Activated naive CD4-positive, alpha-beta T cell (primary cell): ENCODE measurements around the gene PKD2.

ENCODE experiments used
- DNase-seq, 4 experiments: peaks; one replicate each; lab custom pipeline; 2025; lab: John Stamatoyannopoulos, UW

Gene PKD2

GRCh38 chr4:88007304-88008121 is at the start of gene PKD2:
PKD2 (plus strand) TSS chr4:88007635; CDS start chr4:88007734, 99 bp downstream.
- DNase-seq: peak; percentile 3 to 58 (median 16)

GRCh38 chr4:87961993-87962392 is 45.4 kb upstream of the PKD2 start:
- no peak for DNase-seq

DNA sequence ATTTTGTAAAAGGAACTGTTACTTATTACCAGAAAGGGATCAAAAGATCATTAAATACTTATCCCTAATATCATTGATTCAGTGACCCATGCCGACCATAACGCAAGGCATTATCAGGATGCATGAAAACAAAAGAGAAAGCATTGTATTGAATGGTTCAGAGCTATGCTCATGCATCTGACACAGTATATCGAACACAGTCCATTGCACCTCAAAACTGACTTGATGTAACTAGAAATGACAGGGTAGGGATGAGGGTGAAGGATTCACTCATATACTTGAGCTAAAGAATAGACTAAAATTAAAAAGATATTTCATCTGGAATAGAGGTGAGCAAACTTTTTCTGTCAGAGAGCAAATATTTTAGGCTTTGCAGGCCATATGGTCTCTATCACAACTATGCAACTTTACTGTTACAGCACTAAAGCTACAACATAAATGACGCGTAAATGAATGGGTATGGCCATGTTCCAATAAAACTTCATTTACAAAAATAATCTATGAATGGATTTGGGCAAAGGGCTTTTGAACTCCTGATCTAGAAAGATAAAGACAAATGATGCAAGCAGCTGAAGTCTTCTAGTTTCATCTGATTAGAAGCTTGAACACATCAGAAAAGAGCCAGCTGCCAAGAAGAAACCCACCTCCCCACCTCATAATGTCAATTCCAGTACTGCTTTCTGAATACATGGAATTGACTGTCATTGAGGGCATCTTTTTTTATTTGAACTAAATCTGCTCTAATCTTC is 44.9 kb upstream of the PKD2 start:
- no peak for DNase-seq

- DNase-seq: no peak
Measured at GRCh38 chr4:87965501-87965975, 41.9 kb upstream of the PKD2 start.

GRCh38 chr4:87966095-87966496 is 41.3 kb upstream of the PKD2 start:
- no peak for DNase-seq

DNA sequence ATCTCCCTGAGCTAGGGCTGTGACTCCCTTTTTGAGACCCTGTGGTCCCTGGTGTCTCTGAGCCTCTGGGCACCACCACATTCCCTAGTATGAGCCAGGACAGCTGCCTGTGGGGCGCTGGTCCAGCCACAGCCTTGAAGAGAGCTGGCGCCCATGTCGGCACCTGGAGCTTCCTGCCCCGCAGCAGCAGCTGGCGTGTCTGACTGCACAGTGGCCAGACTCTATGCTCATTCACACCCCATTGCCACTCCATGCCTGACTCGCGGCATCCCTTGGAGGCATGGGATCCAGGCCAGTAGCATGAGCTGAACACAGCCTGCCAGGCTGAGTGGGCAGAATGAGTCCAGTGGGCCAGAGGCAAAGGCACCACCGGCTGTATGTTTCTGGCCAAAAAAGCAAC is 40.2 kb upstream of the PKD2 start:
- DNase-seq: no peak

DNA sequence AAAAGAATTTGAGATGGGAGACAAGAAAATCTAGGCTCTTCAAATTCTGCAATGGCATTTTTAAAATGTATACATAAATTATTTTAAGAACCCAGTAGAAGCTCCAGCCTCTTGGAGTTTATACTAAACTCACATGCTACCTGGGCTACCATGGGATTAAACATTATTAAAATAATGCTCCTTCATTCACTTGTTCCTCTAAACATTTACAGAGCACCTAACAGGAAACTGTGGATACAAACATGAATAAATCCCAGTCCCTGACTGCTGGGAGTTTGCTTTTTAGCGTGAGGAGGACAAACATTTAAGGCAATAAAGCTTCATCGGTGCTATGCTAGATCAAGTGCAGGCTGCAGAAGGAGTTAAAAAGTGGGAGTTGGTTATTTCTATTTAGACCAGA is 37.3 kb upstream of the PKD2 start:
- no peak for DNase-seq

- DNase-seq: no peak
Measured at GRCh38 chr4:87971866-87972265, 35.6 kb upstream of the PKD2 start.

- DNase-seq: peak in 1 of 4 experiments; percentile 11
Measured at GRCh38 chr4:87973283-87974169, 33.9 kb upstream of the PKD2 start.

- DNase-seq: no peak
Measured at GRCh38 chr4:87974856-87975462, 32.5 kb upstream of the PKD2 start.

DNA sequence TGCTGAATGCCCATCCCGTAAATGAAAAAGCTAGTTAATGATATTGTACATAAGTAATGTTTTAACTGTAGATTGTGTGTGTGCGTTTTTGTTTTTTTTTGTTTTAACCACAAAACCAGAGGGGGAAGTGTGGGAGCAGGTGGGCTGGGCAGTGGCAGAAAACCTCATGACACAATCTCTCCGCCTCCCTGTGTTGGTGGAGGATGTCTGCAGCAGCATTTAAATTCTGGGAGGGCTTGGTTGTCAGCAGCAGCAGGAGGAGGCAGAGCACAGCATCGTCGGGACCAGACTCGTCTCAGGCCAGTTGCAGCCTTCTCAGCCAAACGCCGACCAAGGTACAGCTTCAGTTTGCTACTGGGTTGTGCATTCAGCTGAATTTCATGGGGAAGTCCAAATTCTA is 32.0 kb upstream of the PKD2 start, which contains the start of gene SPP1:
Gene SPP1, plus strand, starts transcription at position 249 of the 400 bp plus-strand sequence. CDS start 1,182 bp downstream, outside the sequence.
- no peak for DNase-seq

DNA sequence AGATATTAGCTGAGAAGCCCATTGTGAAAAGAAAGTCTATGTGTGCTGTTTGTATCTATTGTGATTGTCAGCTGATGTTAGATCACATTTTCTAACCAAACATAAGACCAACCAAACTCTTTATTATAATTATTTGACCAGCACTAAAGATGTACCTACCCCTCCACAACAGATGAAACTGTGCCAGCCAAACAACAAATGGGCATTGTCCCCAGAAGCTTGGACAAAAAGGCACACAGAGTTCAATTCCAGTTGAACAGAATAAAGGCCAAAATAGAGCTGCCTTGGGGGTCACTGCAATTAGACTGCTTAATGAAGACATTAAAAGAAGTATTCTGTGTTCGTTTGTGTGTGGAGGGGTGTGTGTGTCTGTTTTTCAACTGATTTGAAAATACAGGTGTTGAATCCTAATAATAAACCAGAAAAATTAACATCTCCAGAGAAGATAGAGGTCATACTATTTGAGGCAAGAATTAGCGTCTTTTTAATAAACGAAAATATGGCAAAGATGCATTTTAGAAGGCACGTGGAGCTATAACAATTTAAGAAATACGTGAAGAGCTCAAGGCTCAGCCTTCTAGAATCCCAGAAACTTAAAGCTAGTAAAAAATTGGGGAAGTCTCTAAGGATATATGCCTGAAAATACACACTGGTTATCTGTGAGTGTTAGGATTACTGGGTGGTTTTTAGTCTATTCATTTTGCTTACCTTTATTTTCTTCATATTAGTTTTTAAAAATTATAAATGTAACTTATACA is 29.7 kb upstream of the PKD2 start:
- DNase-seq: no peak

GRCh38 chr4:87978681-87979080 is 28.8 kb upstream of the PKD2 start:
- no peak for DNase-seq

GRCh38 chr4:87979810-87980209 is 27.6 kb upstream of the PKD2 start:
- no peak for DNase-seq

- DNase-seq: no peak
Measured at GRCh38 chr4:87981486-87981885, 25.9 kb upstream of the PKD2 start.

DNA sequence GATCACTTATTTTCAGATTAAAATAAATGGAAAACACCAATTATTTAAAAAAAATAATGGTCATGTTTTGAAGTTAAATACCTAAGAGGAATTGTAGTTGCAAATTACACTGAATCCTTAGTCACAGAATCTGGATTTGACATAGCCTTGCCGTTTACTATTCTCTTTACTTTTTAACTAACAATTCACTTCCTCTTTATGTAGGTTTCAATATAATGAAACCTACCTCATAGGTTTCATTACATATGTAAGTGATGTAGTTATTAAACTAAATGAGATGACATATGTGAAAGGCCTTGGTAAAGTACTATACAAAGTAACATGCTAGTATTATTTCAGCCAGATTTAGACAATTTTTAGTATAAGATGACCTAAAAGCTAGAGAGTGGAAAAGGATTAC is 25.4 kb upstream of the PKD2 start:
- no peak for DNase-seq

DNA sequence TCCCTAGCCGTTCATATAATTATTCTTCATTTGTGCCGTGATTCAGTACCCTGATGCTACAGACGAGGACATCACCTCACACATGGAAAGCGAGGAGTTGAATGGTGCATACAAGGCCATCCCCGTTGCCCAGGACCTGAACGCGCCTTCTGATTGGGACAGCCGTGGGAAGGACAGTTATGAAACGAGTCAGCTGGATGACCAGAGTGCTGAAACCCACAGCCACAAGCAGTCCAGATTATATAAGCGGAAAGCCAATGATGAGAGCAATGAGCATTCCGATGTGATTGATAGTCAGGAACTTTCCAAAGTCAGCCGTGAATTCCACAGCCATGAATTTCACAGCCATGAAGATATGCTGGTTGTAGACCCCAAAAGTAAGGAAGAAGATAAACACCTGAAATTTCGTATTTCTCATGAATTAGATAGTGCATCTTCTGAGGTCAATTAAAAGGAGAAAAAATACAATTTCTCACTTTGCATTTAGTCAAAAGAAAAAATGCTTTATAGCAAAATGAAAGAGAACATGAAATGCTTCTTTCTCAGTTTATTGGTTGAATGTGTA is 24.9 kb upstream of the PKD2 start:
- DNase-seq: no peak

GRCh38 chr4:87983996-87984395 is 23.4 kb upstream of the PKD2 start:
- no peak for DNase-seq

- DNase-seq: peak in 1 of 4 experiments; percentile 4
Measured at GRCh38 chr4:87985097-87985886, 22.1 kb upstream of the PKD2 start.

GRCh38 chr4:87985887-87986200 is 21.6 kb upstream of the PKD2 start:
- no peak for DNase-seq
